GM21447 (cell line): Measurements from ENCODE around the gene CXorf51A.
"Not testable (repeated sequence)": the region's sequence is repeated elsewhere in the genome, so short reads cannot be mapped to it uniquely, and the experiment has no call there.

Source experiments
- ATAC-seq: cut with Tn5 transposase; IDR thresholded peaks from one replicate; pipeline ENCODE4 v1.9.1; 2021; ENCODE audit not compliant: unreplicated experiment

The CXorf51A gene

DNA sequence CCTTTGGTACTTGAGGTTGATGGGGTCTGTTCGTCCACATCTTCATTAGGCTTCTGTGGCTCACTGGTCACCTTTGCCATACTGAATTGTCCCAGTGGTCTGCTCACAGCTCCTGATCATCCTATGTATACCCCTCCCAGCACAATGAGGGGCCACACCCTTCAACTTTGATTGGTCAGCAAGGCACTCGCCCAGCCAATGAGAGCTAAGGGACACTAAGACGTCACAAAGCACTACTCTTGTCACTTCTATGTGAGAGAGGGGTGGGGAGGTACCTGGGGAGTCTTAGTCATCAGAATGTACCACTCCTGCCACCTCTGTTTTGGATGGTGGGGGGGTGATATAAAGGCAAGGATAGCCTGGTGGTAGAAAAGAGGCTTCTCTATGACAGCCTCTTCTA lies at the start of gene CXorf51A:
Gene CXorf51A (minus strand): TSS at position 101 of the 400 bp plus-strand sequence. CDS start 21 bp downstream, at position 80.
- ATAC-seq, result not testable (repeated sequence)

DNA sequence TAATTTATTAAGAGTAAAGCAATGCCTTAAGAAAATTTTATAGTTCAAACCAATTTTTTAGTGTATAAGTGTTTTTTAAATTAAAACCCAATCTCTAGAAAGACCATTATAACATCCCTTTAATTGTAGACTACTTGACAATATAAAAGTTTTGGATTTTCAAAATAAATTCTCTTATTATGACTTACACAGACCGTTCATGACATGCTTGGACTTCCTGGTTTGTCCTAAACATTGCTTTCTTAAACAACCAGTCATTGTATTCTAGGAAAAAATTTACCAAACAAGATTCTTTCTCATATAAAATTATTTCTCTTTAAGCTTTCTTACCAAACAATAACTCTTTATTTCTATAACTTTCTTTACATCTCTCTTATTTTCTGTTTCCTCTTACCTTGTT lies 49.0 kb upstream of the CXorf51A start:
- no peak for ATAC-seq

- no peak for ATAC-seq
Measured at GRCh38 chrX:146854281-146854680, 39.7 kb upstream of the CXorf51A start.

GRCh38 chrX:146831994-146832393 lies 17.4 kb upstream of the CXorf51A start:
- no peak for ATAC-seq

GRCh38 chrX:146809471-146809870 lies 5.1 kb downstream of the CXorf51A start, which contains the start of gene CXorf51B:
TSS of gene CXorf51B (plus strand) at chrX:146809771. CDS start at chrX:146809792, 21 bp downstream.
- ATAC-seq, result not testable (repeated sequence)
